DND-41 (cell line): ENCODE results near the gene ZIC4.

Source experiments
- ATAC-seq: fragments of 200-7000 bp; cut with Tn5 transposase; 3 replicates; pipeline ENCODE4 v1.9.1; 2021; ENCODE audit warnings: low read depth; ENCODE audit not compliant: insufficient read depth
- DNase-seq: peaks from one replicate; pipeline ENCODE4 v3.0.0-alpha.2; 2020
- H2AFZ ChIP-seq: 2 replicates; pipeline ENCODE4 v1.6.0; 2012; ENCODE audit warnings: low read depth, low read length
- H3K27ac ChIP-seq: 2 replicates; pipeline ENCODE4 v1.5.1; 2012; ENCODE audit warnings: low read length, inconsistent platforms
- H3K27me3 ChIP-seq: fragments of 200-600 bp; sonication (generic); 2 replicates; pipeline ENCODE4 v1.6.0; 2012; ENCODE audit warnings: low read length, mild to moderate bottlenecking, inconsistent platforms; ENCODE audit not compliant: insufficient read depth, poor library complexity
- H3K36me3 ChIP-seq: 2 replicates; pipeline ENCODE4 v1.5.1; 2012; ENCODE audit warnings: low read length, inconsistent platforms; ENCODE audit not compliant: insufficient read depth
- H3K4me1 ChIP-seq: 2 replicates; pipeline ENCODE4 v1.5.1; 2012; ENCODE audit warnings: mild to moderate bottlenecking, low read length; ENCODE audit not compliant: insufficient read depth
- H3K4me2 ChIP-seq: 2 replicates; pipeline ENCODE4 v1.6.0; 2012; ENCODE audit warnings: mild to moderate bottlenecking, moderate library complexity, low read length, inconsistent platforms; ENCODE audit not compliant: insufficient read depth
- H3K4me3 ChIP-seq, 2 experiments: fragments of 200-600 bp in 1 of 2; shearing (Covaris generic) in 1 of 2; 2 replicates each; pipeline ENCODE4 v1.5.1; 2012 to 2016; ENCODE audit warnings: inconsistent platforms in 2 of 2, low read length in 2 of 2, mild to moderate bottlenecking in 2 of 2, low read depth in 1 of 2, moderate library complexity in 1 of 2
- H3K79me2 ChIP-seq: 2 replicates; pipeline ENCODE4 v1.6.0; 2012; ENCODE audit warnings: low read length, inconsistent platforms; ENCODE audit not compliant: insufficient read depth
- H3K9ac ChIP-seq: 2 replicates; pipeline ENCODE4 v1.6.0; 2012; ENCODE audit warnings: low read depth, mild to moderate bottlenecking, inconsistent platforms, low read length, moderate library complexity
- H3K9me3 ChIP-seq: 2 replicates; pipeline ENCODE4 v1.5.1; 2012; ENCODE audit warnings: low read length, moderate library complexity, mild to moderate bottlenecking, inconsistent platforms; ENCODE audit not compliant: insufficient read depth, severe bottlenecking
- H4K20me1 ChIP-seq: 2 replicates; pipeline ENCODE4 v1.6.0; 2012; ENCODE audit warnings: low read length; ENCODE audit not compliant: insufficient read depth
- CTCF ChIP-seq: IDR thresholded peaks from 2 replicates; pipeline ENCODE4 v1.5.1; 2012; ENCODE audit warnings: borderline replicate concordance, low read length, moderate library complexity, mild to moderate bottlenecking; ENCODE audit not compliant: poor library complexity, severe bottlenecking; ENCODE audit errors: extremely low read depth
- EZH2 ChIP-seq: IDR thresholded peaks from 3 replicates; pipeline ENCODE4 v1.6.1; 2012; ENCODE audit warnings: borderline replicate concordance, low read depth, mild to moderate bottlenecking, moderate library complexity, low read length, inconsistent platforms; ENCODE audit not compliant: severe bottlenecking

ZIC4 gene

DNA sequence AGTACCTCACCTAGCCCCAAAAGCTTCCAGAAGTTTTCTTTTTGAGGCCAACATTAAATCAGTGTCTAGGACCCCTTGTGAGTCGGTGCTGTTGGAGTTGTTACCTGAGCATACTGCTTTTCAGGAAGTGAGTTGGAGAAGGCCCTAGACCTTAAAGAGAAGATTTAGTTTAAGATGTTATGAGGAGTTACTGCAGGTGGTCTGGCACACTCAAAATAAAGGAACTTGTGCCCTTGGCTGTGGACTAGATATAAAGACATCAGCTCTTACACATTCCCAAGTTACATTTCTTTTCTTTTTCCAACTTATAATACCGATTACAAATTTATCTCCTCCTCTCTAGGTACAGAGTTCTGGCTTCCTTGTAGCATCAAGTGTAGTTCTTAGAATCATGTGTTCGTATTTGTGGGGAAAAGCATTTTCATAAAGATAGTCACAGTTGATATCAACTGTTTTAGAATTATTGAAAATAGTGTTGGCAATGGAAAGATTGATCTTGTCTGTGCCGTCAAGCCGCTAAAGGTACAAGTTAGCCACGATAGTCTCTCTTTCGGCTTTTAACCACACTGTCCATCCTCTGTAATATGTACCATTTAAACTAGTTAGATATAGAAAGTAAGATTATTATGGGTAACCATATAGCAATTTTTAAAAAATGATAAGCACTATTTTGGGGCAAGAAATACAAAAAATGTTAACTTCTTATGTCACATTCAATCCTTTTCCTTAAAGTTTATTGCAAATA is 11.4 kb upstream of the ZIC4 start:
- no peak overlapping the region for H3K4me2 ChIP-seq
- ATAC-seq (no peak), DNase-seq (no peak)
- H3K9me3 ChIP-seq: peaks cover 12% of the 10 kb centered on the region
- H2AFZ ChIP-seq: no peak overlapping the region
- H3K4me1 ChIP-seq: no peaks in the 10 kb centered on the region
- H4K20me1 ChIP-seq: no peaks in the 10 kb centered on the region
- H3K4me3 ChIP-seq: no peak overlapping the region
- no peaks in the 10 kb centered on the region for H3K79me2 ChIP-seq
- H3K27me3 ChIP-seq: no peaks in the 10 kb centered on the region
- no peak for TF ChIP-seq EZH2
- no peak for TF ChIP-seq CTCF
- H3K36me3 ChIP-seq: no peaks in the 10 kb centered on the region
- H3K27ac ChIP-seq: no peak overlapping the region
- H3K9ac ChIP-seq: no peak overlapping the region

- no peak overlapping the region for H3K4me2 ChIP-seq
- H3K4me1 ChIP-seq: no peaks in the 10 kb centered on the region
- DNase-seq (no peak), ATAC-seq (no peak)
- no peak overlapping the region for H2AFZ ChIP-seq
- H3K36me3 ChIP-seq: no peaks in the 10 kb centered on the region
- H3K9ac ChIP-seq: no peak overlapping the region
- H3K4me3 ChIP-seq: no peak overlapping the region
- peaks cover 12% of the 10 kb centered on the region for H3K9me3 ChIP-seq
- H3K27ac ChIP-seq: no peak overlapping the region
- no peaks in the 10 kb centered on the region for H3K79me2 ChIP-seq
- no peak for TF ChIP-seq EZH2
- TF ChIP-seq CTCF: no peak
- H3K27me3 ChIP-seq: no peaks in the 10 kb centered on the region
- no peaks in the 10 kb centered on the region for H4K20me1 ChIP-seq
Observed at GRCh38 chr3:147416931-147417330, 10.6 kb upstream of the ZIC4 start.

DNA sequence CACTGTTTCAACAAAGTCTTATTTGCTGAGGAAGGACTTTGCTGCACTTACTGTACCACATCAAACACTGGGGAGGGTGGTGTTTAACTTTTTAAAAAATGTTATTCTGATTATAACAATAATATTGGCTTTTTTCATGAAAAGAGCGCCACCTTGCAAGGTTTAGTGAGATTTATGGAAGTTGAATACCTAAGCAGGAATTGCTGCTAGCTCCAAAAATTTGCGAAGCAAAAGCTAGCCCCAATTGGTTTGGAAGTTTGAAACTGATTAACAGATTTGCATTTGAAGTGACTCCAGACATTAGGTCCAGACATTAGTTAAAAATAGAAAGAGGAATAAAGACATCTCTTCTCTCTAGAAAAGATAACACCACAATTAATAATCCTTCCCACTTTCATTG is 9.5 kb upstream of the ZIC4 start:
- no peaks in the 10 kb centered on the region for H4K20me1 ChIP-seq
- no peak overlapping the region for H3K4me2 ChIP-seq
- DNase-seq: no peak
- no peak overlapping the region for H3K27ac ChIP-seq
- no peak overlapping the region for H3K9ac ChIP-seq
- TF ChIP-seq CTCF (no peak), EZH2 (no peak)
- H2AFZ ChIP-seq: no peak overlapping the region
- peaks cover 12% of the 10 kb centered on the region for H3K9me3 ChIP-seq
- H3K36me3 ChIP-seq: no peaks in the 10 kb centered on the region
- H3K27me3 ChIP-seq: no peaks in the 10 kb centered on the region
- no peaks in the 10 kb centered on the region for H3K79me2 ChIP-seq
- no peak overlapping the region for H3K4me3 ChIP-seq
- ATAC-seq: no peak
- H3K4me1 ChIP-seq: no peaks in the 10 kb centered on the region

- Histone ChIP-seq H3K27ac (no peak overlapping the region), H3K36me3 (no peaks in the 10 kb centered on the region), H3K27me3 (no peaks in the 10 kb centered on the region), H3K4me1 (no peaks in the 10 kb centered on the region), H3K4me2 (no peak overlapping the region), H4K20me1 (no peaks in the 10 kb centered on the region), H2AFZ (no peak overlapping the region), H3K9me3 (peaks cover 11% of the 10 kb centered on the region), H3K4me3 (no peak overlapping the region), H3K9ac (no peak overlapping the region), H3K79me2 (no peaks in the 10 kb centered on the region)
- ATAC-seq (no peak), DNase-seq (no peak)
- no peak for TF ChIP-seq EZH2
- no peak for TF ChIP-seq CTCF
Observed at GRCh38 chr3:147415286-147415685, 8.9 kb upstream of the ZIC4 start.
